ENCODE measurements around the gene BANF1. TPM values are rescaled to one million over a fixed set of nuclear protein-coding genes. Genes with fewer than 3 reads are reported as not detected.

The BANF1 gene
- total and polyA plus RNA-seq, 7 experiments from 2014 or later: 54.5 to 234 (median 107) TPM

DNA sequence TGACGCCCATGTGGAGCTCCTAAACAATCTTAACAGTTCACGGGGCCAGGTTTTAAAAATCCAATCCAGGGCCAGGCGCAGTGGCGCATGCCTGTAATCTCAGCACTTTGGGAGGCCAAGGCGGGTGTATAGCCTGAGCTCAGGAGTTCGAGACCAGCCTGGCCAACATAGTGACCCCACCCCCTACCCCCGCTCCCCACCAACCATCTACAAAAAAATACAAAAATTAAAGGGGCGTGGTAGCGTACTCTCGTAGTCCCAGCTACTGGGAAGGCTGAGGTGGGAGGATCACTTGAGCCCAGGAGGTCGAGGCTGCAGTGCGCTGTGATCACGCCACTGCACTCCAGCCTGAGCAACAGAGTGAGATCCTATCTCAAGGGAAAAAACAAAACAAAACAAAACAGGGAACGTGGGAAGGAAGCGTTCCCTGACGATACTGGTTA is 41.5 kb upstream of the BANF1 start:
- Histone ChIP-seq H3K27ac (ENCODE audit: low read depth, low read length) (peak overlapping the region; percentile 96), H3K27me3 (ENCODE audit: control insufficient read depth in 2 of 2, insufficient read depth in 2 of 2, low read length in 2 of 2) (no peaks in the 10 kb centered on the region), H3K9me3 (ENCODE audit: control insufficient read depth in 2 of 3, low read length in 3 of 3) (no peaks in the 10 kb centered on the region), H3K36me3 (ENCODE audit: control insufficient read depth in 2 of 3, insufficient read depth in 3 of 3, low read length in 3 of 3) (peaks cover 9 to 24% (median 16%) of the 10 kb centered on the region in 3 experiments), H3K4me3 (ENCODE audit: low read length) (peak overlapping the region; percentile 83), H3K4me1 (ENCODE audit: control insufficient read depth in 2 of 2, insufficient read depth in 2 of 2, low read length in 2 of 2) (peaks cover 27 to 39% of the 10 kb centered on the region in 2 donors)
- ChIA-PET CTCF (interaction anchor here (0.6 to 1.9 kb wide), 2 partner anchors 67 to 70 kb away, joined by 4 to 8 read pairs; partner anchors contain the start of gene CCDC85B), POLR2A (interaction anchor here (0.7 to 6.7 kb wide), 11 partner anchors 9 to 101 kb away, joined by 3 to 108 read pairs (median 4); partner anchors contain the start of genes C11orf68, CCDC85B, CFL1 and FIBP)
- no peaks in the 10 kb centered on the region for H3K9me3 Mint-ChIP-seq
- peaks cover 21 to 64% (median 54%) of the 10 kb centered on the region in 7 donors for H3K4me1 Mint-ChIP-seq
- H3K4me3 Mint-ChIP-seq: peak overlapping the region; percentile 93 to 99 (median 98)
- H3K27me3 Mint-ChIP-seq: no peaks in the 10 kb centered on the region
- peak overlapping the region; percentile 96 to 99 (median 98) for H3K27ac Mint-ChIP-seq
- intact Hi-C loops (cut with micrococcal nuclease): loop anchor here (1.0 kb wide), 10 partner anchors 28 to 346 kb away; partner anchors contain the start of genes BANF1 (in 2 of the 2), C11orf68 (in 2 of the 2), DRAP1 (in 2 of the 2) and EIF1AD (in 2 of the 2)
- peaks cover 10 to 22% (median 16%) of the 10 kb centered on the region in 5 donors for H3K36me3 Mint-ChIP-seq
- ATAC-seq: no peak
- no peak for DNase-seq

DNA sequence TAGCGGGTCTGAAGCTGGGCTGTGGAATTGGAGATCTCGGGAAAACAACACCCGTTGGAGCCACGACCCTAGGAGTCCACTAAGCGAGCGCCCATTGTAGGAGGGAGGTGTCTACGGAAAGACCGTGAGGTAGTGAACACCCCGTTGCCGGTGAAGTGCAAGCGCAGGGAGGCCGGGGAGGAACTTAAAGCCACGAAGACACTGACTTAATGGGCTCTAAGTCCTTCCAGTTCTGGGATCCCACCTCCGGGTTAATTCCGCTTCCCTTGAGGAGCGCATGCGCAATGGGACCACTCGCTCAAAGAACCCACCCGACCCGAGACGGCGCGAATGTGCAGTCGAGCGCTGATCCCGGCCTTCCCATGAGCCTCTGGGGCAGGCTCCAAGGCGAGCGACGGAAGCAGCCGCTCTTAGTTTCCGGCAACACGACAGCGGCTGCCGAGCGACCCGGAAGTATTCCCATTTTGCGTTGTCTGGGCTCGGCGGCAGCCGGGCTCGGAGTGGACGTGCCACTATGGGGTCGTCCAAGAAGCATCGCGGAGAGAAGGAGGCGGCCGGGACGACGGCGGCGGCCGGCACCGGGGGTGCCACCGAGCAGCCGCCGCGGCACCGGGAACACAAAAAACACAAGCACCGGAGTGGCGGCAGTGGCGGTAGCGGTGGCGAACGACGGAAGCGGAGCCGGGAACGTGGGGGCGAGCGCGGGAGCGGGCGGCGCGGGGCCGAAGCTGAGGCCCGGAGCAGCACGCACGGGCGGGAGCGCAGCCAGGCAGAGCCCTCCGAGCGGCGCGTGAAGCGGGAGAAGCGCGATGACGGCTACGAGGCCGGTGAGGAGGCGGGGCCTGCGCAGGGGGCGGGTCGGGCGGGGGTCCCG is 40.8 kb upstream of the BANF1 start, which contains the start of gene SART1:
Gene SART1, plus strand, starts transcription at position 468 of the 874 bp plus-strand sequence. Its CDS starts 47 bp downstream, at position 515.
- no peaks in the 10 kb centered on the region for H3K27me3 ChIP-seq (ENCODE audit: control insufficient read depth in 2 of 2, insufficient read depth in 2 of 2, low read length in 2 of 2)
- H3K4me1 ChIP-seq (ENCODE audit: control insufficient read depth in 2 of 2, insufficient read depth in 2 of 2, low read length in 2 of 2): peaks cover 27 to 37% of the 10 kb centered on the region in 2 donors
- Mint-ChIP-seq H3K36me3 (peaks cover 12 to 24% (median 18%) of the 10 kb centered on the region in 5 donors), H3K27ac (peak within 1 kb of the TSS; percentile 96 to 99 (median 98)), H3K9me3 (no peaks in the 10 kb centered on the region), H3K4me3 (peak within 1 kb of the TSS; percentile 93 to 99 (median 98)), H3K4me1 (peaks cover 23 to 63% (median 53%) of the 10 kb centered on the region in 7 donors), H3K27me3 (no peaks in the 10 kb centered on the region)
- DNase-seq (peak; percentile 81 to 97 (median 94)), ATAC-seq (peak; percentile 96)
- H3K9me3 ChIP-seq (ENCODE audit: control insufficient read depth in 2 of 3, low read length in 3 of 3): no peaks in the 10 kb centered on the region
- H3K36me3 ChIP-seq (ENCODE audit: control insufficient read depth in 2 of 3, insufficient read depth in 3 of 3, low read length in 3 of 3): peaks cover 15 to 30% (median 19%) of the 10 kb centered on the region in 3 experiments
- peak within 1 kb of the TSS; percentile 83 for H3K4me3 ChIP-seq (ENCODE audit: low read length)
- peak within 1 kb of the TSS; percentile 96 for H3K27ac ChIP-seq (ENCODE audit: low read depth, low read length)
- ChIA-PET POLR2A (interaction anchor here (0.7 to 6.7 kb wide), 12 partner anchors 10 to 101 kb away, joined by 3 to 108 read pairs (median 4); partner anchors contain the start of genes C11orf68, CCDC85B, CFL1 and FIBP), CTCF (interaction anchor here (0.6 to 1.9 kb wide), 2 partner anchors 68 to 71 kb away, joined by 4 to 8 read pairs; partner anchors contain the start of gene CCDC85B)
- intact Hi-C loops (cut with micrococcal nuclease): loop anchor here (1.0 kb wide), 10 partner anchors 28 to 346 kb away; partner anchors contain the start of genes BANF1 (in 2 of the 2), C11orf68 (in 2 of the 2), DRAP1 (in 2 of the 2) and EIF1AD (in 2 of the 2)

DNA sequence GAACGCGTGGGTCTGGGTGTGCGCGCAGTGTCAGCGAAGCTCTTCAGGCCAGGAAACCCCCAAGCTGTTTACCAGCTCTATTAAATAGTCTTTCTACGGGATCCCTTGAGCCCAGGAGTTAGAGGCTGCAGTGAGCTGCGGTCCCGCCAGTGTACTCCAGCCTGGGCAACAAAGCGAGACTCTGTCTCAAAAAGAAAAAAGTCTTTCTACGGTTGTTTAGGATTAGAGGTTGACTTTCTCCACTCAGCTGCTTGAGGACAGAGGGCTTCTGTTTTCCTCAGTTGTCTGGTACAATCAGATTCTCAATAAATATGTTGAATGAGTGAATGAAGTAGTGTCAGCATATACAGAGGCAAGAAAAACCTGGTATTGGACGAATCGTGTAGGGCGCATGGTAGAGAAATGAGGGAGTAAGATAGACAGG is 40.1 kb upstream of the BANF1 start:
- DNase-seq: peak in 1 of 9 donors; percentile 71
- Histone ChIP-seq H3K4me1 (ENCODE audit: control insufficient read depth in 2 of 2, insufficient read depth in 2 of 2, low read length in 2 of 2) (peaks cover 27 to 31% of the 10 kb centered on the region in 2 donors), H3K27ac (ENCODE audit: low read depth, low read length) (peak overlapping the region; percentile 96), H3K36me3 (ENCODE audit: control insufficient read depth in 2 of 3, insufficient read depth in 3 of 3, low read length in 3 of 3) (peaks cover 19 to 37% (median 25%) of the 10 kb centered on the region in 3 experiments), H3K27me3 (ENCODE audit: control insufficient read depth in 2 of 2, insufficient read depth in 2 of 2, low read length in 2 of 2) (no peaks in the 10 kb centered on the region), H3K4me3 (ENCODE audit: low read length) (peak overlapping the region; percentile 83), H3K9me3 (ENCODE audit: control insufficient read depth in 2 of 3, low read length in 3 of 3) (no peaks in the 10 kb centered on the region)
- Mint-ChIP-seq H3K4me1 (peaks cover 23 to 57% (median 46%) of the 10 kb centered on the region in 7 donors), H3K27me3 (no peaks in the 10 kb centered on the region), H3K4me3 (peak overlapping the region; percentile 88 to 99 (median 98)), H3K27ac (peak overlapping the region; percentile 84 to 98 (median 97)), H3K36me3 (peaks cover 12 to 24% (median 19%) of the 10 kb centered on the region in 5 donors), H3K9me3 (no peaks in the 10 kb centered on the region)
- intact Hi-C loops (cut with micrococcal nuclease): no loop called here
- ChIA-PET CTCF (no interaction called here), POLR2A (interaction anchor here (0.7 to 6.7 kb wide), 7 partner anchors 37 to 102 kb away, joined by 3 to 108 read pairs (median 7); partner anchors contain the start of genes C11orf68, CCDC85B, CFL1 and FIBP)
- no peak for ATAC-seq

DNA sequence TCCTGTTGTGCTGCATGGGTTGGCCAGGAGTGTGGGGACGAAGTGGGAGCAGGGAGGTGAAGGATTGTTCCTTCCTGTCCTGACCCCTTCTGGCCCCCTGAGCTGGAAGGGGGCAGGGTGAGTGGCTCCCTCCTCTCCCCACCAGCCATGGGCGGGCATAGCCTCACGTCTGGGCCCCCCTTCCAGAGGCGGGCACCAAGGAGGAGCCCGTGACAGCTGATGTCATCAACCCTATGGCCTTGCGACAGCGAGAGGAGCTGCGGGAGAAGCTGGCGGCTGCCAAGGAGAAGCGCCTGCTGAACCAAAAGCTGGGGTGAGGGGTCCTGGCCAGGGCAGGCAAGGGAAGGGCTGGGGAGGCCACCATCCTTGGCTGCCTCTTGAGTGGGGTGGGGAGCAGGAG is 37.4 kb upstream of the BANF1 start:
- Mint-ChIP-seq H3K9me3 (no peaks in the 10 kb centered on the region), H3K36me3 (peaks cover 18 to 35% (median 25%) of the 10 kb centered on the region in 5 donors), H3K27ac (peak overlapping the region in 1 of 9 donors; percentile 89), H3K4me1 (peaks cover 25 to 54% (median 40%) of the 10 kb centered on the region in 7 donors), H3K27me3 (no peaks in the 10 kb centered on the region), H3K4me3 (peak overlapping the region in 1 of 10 donors; percentile 41)
- ATAC-seq: no peak
- Histone ChIP-seq H3K4me1 (ENCODE audit: control insufficient read depth in 2 of 2, insufficient read depth in 2 of 2, low read length in 2 of 2) (peaks cover 22 to 24% of the 10 kb centered on the region in 2 donors), H3K27ac (ENCODE audit: low read depth, low read length) (no peak overlapping the region), H3K9me3 (ENCODE audit: control insufficient read depth in 2 of 3, low read length in 3 of 3) (no peaks in the 10 kb centered on the region), H3K27me3 (ENCODE audit: control insufficient read depth in 2 of 2, insufficient read depth in 2 of 2, low read length in 2 of 2) (no peaks in the 10 kb centered on the region), H3K36me3 (ENCODE audit: control insufficient read depth in 2 of 3, insufficient read depth in 3 of 3, low read length in 3 of 3) (peaks cover 30 to 64% (median 31%) of the 10 kb centered on the region in 3 experiments), H3K4me3 (ENCODE audit: low read length) (no peak overlapping the region)
- intact Hi-C loops (cut with micrococcal nuclease): no loop called here
- DNase-seq: no peak
- ChIA-PET POLR2A (interaction anchor here (0.9 to 1.2 kb wide), 3 partner anchors 13 to 298 kb away, joined by 3 read pairs; partner anchors contain the start of gene CCDC85B), CTCF (no interaction called here)

DNA sequence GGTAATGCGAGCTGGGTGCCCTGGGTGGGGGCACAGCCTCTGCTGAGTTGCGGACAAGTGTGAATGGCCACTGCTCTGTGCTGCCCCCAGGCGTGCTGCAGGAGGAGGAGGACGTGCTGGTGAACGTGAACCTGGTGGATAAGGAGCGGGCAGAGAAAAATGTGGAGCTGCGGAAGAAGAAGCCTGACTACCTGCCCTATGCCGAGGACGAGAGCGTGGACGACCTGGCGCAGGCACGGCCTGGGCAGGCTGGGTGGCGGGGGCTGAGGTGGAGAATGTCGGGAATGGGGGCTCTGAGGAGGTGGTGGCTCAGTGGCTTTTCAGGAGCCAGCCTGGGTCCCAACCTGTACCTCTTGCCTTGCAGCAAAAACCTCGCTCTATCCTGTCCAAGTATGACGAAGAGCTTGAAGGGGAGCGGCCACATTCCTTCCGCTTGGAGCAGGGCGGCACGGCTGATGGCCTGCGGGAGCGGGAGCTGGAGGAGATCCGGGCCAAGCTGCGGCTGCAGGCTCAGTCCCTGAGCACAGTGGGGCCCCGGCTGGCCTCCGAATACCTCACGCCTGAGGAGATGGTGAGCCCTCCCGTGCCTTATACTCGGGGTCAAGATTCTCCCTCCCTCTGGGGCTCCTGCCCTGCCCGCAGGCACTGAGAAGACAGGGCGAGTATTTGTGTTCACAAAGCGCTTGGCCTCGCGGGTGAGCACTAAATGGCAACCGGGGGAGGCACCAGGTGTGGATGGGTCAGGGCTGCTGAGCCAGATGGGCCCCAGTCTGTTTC is 36.1 kb upstream of the BANF1 start:
- CTCF ChIA-PET: no interaction called here
- DNase-seq: no peak
- intact Hi-C loops (cut with micrococcal nuclease): no loop called here
- Histone ChIP-seq H3K4me3 (ENCODE audit: low read length) (no peak overlapping the region), H3K9me3 (ENCODE audit: control insufficient read depth in 2 of 3, low read length in 3 of 3) (no peaks in the 10 kb centered on the region), H3K4me1 (ENCODE audit: control insufficient read depth in 2 of 2, insufficient read depth in 2 of 2, low read length in 2 of 2) (peaks cover 22 to 24% of the 10 kb centered on the region in 2 donors), H3K27ac (ENCODE audit: low read depth, low read length) (no peak overlapping the region), H3K36me3 (ENCODE audit: control insufficient read depth in 2 of 3, insufficient read depth in 3 of 3, low read length in 3 of 3) (peaks cover 31 to 71% (median 35%) of the 10 kb centered on the region in 3 experiments), H3K27me3 (ENCODE audit: control insufficient read depth in 2 of 2, insufficient read depth in 2 of 2, low read length in 2 of 2) (no peaks in the 10 kb centered on the region)
- Mint-ChIP-seq H3K27ac (peak overlapping the region in 3 of 9 donors; percentile 8 to 56 (median 46)), H3K9me3 (no peaks in the 10 kb centered on the region), H3K4me1 (peaks cover 25 to 54% (median 40%) of the 10 kb centered on the region in 7 donors), H3K4me3 (no peak overlapping the region), H3K36me3 (peaks cover 18 to 42% (median 29%) of the 10 kb centered on the region in 5 donors), H3K27me3 (no peaks in the 10 kb centered on the region)
- POLR2A ChIA-PET: interaction anchor here (0.6 to 1.1 kb wide), 3 partner anchors 14 to 473 kb away, joined by 3 to 4 read pairs (median 3); no protein-coding TSS in a partner anchor
- no peak for ATAC-seq
